K562 (cell line): ENCODE results near the gene AP3M1. TPM values are rescaled to one million over a fixed set of nuclear protein-coding genes. Genes with fewer than 3 reads are reported as not detected.

ENCODE experiments used
- CTCF ChIP-seq, 3 experiments: IDR thresholded peaks in 2 of 3; conservative IDR thresholded peaks in 1 of 3; 2 replicates each; pipeline ENCODE4 v1.5.1; 2011 to 2012; ENCODE audit warnings: low read length in 3 of 3, mild to moderate bottlenecking in 3 of 3, control low read depth in 2 of 3, improper control_type of control experiment in 1 of 3, inconsistent platforms in 1 of 3, low read depth in 1 of 3, mixed read lengths in 1 of 3, moderate library complexity in 1 of 3; ENCODE audit not compliant: insufficient read depth in 2 of 3
- HINFP ChIP-seq: fragments of 450-650 bp; conservative IDR thresholded peaks from 2 replicates; pipeline ENCODE4 v1.6.1; 2016; ENCODE audit warnings: missing genetic modification characterization, low read depth, mild to moderate bottlenecking, control low read depth, missing compliant biosample characterization
- KDM1A ChIP-seq, 2 experiments: fragments of 450-650 bp; IDR thresholded peaks; 2 replicates each; pipeline ENCODE4 v1.6.1; 2016; ENCODE audit warnings: mild to moderate bottlenecking in 2 of 2
- LCOR ChIP-seq: sonication (generic); formaldehyde crosslinking; IDR thresholded peaks from 2 replicates; pipeline ENCODE4 v1.8.0; 2022; ENCODE audit warnings: mild to moderate bottlenecking, missing genetic modification reagents
- MAX ChIP-seq: sonication (generic); formaldehyde crosslinking; IDR thresholded peaks from 2 replicates; pipeline ENCODE4 v1.9.0; 2022; ENCODE audit warnings: mild to moderate bottlenecking, missing genetic modification reagents
- MEF2A ChIP-seq: IDR thresholded peaks from 2 replicates; pipeline ENCODE4 v1.6.1; 2011; ENCODE audit warnings: low read depth, mild to moderate bottlenecking, low read length, moderate library complexity; ENCODE audit not compliant: control insufficient read depth
- TEAD2 ChIP-seq: fragments of 450-650 bp; IDR thresholded peaks from 2 replicates; pipeline ENCODE4 v1.6.1; 2016; ENCODE audit warnings: missing genetic modification characterization, control low read depth, missing compliant biosample characterization
- TRIM24 ChIP-seq, 2 experiments: fragments of 450-650 bp; IDR thresholded peaks; 2 replicates each; pipeline ENCODE4 v1.6.1; 2016
- ZNF24 ChIP-seq: fragments of 450-650 bp; IDR thresholded peaks from 2 replicates; pipeline ENCODE4 v1.6.1; 2016
- ZNF444 ChIP-seq: fragments of 250-450 bp; sonication (Bioruptor Pico); IDR thresholded peaks from 2 replicates; pipeline ENCODE4 v1.4.0; 2020; ENCODE audit warnings: mild to moderate bottlenecking, moderate library complexity
- polyA plus RNA-seq, 8 experiments: library from polyadenylated mRNA; depleted of rRNA in 4 of 8; stranded (reverse) in 5 of 8; unstranded in 3 of 8; fragments of >200 nt; fragmentation: Nextera tagmentation in 2 of 8; fragmentation: Illumina TruSeq in 1 of 8; extraction: Ambion mirVana in 2 of 8; extraction: Trizol in 1 of 8; gene quantifications; 2 replicates each; pipeline versions ENCODE4 v1.2.1 to v1.2.3, GENCODE V29; 2011 to 2014; ENCODE audit warnings: inconsistent platforms in 1 of 8, missing spikeins in 1 of 8
- total RNA-seq, 7 experiments: library from RNA; depleted of rRNA in 6 of 7; stranded (reverse); fragments of >200 nt in 6 of 7; fragmentation: Illumina TruSeq in 2 of 7; extraction: Trizol in 2 of 7; gene quantifications; 2 replicates each; pipeline versions ENCODE4 v1.2.1 to v1.2.3, GENCODE V29; 2011 to 2021; ENCODE audit warnings: low replicate concordance in 1 of 7
- TF ChIP-seq, protein P1 (sequence below): fragments of 200-800 bp; sonication (Bioruptor generic); IDR thresholded peaks from 2 replicates; pipeline ENCODE4 v1.6.1; 2017; ENCODE audit warnings: missing genetic modification characterization, missing compliant biosample characterization
- TF ChIP-seq, protein P2 (sequence below): conservative IDR thresholded peaks from 2 replicates; pipeline ENCODE4 v1.6.1; 2011; ENCODE audit warnings: low read depth, mild to moderate bottlenecking, low read length; ENCODE audit not compliant: control insufficient read depth
- TF ChIP-seq, protein P3 (sequence below): fragments of 450-650 bp; IDR thresholded peaks from 2 replicates; pipeline ENCODE4 v1.7.0; 2016; ENCODE audit warnings: borderline replicate concordance
- TF ChIP-seq, protein P4 (sequence below): fragments of 450-650 bp; IDR thresholded peaks from 2 replicates; pipeline ENCODE4 v1.6.1; 2018; ENCODE audit not compliant: partially characterized antibody

The AP3M1 gene
- total and polyA plus RNA-seq, 9 of the 15 experiments (the other 6 are each of a cell fraction or from before 2014, with no cell fraction given) = 44.3 to 135 (median 67.6) TPM

DNA sequence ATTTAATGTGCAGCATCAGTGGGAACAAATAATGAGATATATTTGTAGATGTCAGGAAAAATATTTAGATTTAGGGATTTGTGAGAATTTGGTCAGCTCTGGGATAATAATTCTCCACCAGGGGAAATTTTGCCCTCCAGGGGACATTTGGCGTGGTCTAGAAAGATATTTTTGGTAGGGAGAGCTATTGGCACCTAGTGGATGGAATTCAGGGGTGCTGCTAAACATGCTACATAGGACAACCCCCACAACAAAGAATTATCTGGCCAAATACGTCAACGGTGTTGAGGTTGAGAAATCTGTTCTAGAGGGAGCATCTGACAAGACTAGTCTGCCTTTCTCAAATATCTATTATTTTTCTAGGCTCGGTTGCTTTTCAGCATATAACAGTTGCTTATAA, 2.5 kb upstream of the AP3M1 start (continued):
- TF ChIP-seq, protein P1, sequence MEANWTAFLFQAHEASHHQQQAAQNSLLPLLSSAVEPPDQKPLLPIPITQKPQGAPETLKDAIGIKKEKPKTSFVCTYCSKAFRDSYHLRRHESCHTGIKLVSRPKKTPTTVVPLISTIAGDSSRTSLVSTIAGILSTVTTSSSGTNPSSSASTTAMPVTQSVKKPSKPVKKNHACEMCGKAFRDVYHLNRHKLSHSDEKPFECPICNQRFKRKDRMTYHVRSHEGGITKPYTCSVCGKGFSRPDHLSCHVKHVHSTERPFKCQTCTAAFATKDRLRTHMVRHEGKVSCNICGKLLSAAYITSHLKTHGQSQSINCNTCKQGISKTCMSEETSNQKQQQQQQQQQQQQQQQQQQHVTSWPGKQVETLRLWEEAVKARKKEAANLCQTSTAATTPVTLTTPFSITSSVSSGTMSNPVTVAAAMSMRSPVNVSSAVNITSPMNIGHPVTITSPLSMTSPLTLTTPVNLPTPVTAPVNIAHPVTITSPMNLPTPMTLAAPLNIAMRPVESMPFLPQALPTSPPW (CRISPR knock-in tag) = 0 out of 2 replicates have a peak, but pooled peaks have one; percentile 25
- TF ChIP-seq, protein P2, sequence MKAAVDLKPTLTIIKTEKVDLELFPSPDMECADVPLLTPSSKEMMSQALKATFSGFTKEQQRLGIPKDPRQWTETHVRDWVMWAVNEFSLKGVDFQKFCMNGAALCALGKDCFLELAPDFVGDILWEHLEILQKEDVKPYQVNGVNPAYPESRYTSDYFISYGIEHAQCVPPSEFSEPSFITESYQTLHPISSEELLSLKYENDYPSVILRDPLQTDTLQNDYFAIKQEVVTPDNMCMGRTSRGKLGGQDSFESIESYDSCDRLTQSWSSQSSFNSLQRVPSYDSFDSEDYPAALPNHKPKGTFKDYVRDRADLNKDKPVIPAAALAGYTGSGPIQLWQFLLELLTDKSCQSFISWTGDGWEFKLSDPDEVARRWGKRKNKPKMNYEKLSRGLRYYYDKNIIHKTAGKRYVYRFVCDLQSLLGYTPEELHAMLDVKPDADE = no peak
- TF ChIP-seq TEAD2 = peak; percentile 99
- no peak for TF ChIP-seq ZNF444 (CRISPR knock-in tag)
- TF ChIP-seq MAX (CRISPR knock-in tag) = no peak
- TF ChIP-seq LCOR (CRISPR knock-in tag) = peak; percentile 72
- peak; percentile 72 to 76 for TF ChIP-seq KDM1A (IDR thresholded peaks at IDR 0.05)
- no peak for TF ChIP-seq ZNF24
- TF ChIP-seq, protein P3, sequence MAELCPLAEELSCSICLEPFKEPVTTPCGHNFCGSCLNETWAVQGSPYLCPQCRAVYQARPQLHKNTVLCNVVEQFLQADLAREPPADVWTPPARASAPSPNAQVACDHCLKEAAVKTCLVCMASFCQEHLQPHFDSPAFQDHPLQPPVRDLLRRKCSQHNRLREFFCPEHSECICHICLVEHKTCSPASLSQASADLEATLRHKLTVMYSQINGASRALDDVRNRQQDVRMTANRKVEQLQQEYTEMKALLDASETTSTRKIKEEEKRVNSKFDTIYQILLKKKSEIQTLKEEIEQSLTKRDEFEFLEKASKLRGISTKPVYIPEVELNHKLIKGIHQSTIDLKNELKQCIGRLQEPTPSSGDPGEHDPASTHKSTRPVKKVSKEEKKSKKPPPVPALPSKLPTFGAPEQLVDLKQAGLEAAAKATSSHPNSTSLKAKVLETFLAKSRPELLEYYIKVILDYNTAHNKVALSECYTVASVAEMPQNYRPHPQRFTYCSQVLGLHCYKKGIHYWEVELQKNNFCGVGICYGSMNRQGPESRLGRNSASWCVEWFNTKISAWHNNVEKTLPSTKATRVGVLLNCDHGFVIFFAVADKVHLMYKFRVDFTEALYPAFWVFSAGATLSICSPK = no peak
- TF ChIP-seq CTCF (IDR thresholded peaks at IDR 0.05 in 2 of 3, conservative IDR thresholded peaks at IDR 0.05 in 1 of 3; ENCODE audit: insufficient read depth in 2 of 3, low read depth in 1 of 3, low read length in 3 of 3) = peak; percentile 66 to 98 (median 78)
- TF ChIP-seq, protein P4, sequence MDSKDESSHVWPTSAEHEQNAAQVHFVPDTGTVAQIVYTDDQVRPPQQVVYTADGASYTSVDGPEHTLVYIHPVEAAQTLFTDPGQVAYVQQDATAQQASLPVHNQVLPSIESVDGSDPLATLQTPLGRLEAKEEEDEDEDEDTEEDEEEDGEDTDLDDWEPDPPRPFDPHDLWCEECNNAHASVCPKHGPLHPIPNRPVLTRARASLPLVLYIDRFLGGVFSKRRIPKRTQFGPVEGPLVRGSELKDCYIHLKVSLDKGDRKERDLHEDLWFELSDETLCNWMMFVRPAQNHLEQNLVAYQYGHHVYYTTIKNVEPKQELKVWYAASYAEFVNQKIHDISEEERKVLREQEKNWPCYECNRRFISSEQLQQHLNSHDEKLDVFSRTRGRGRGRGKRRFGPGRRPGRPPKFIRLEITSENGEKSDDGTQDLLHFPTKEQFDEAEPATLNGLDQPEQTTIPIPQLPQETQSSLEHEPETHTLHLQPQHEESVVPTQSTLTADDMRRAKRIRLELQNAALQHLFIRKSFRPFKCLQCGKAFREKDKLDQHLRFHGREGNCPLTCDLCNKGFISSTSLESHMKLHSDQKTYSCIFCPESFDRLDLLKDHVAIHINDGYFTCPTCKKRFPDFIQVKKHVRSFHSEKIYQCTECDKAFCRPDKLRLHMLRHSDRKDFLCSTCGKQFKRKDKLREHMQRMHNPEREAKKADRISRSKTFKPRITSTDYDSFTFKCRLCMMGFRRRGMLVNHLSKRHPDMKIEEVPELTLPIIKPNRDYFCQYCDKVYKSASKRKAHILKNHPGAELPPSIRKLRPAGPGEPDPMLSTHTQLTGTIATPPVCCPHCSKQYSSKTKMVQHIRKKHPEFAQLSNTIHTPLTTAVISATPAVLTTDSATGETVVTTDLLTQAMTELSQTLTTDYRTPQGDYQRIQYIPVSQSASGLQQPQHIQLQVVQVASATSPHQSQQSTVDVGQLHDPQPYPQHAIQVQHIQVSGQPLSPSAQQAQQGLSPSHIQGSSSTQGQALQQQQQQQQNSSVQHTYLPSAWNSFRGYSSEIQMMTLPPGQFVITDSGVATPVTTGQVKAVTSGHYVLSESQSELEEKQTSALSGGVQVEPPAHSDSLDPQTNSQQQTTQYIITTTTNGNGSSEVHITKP = peak; percentile 18
- 0 out of 4 replicates have a peak, but pooled peaks of 1 of the 2 experiments have one; percentile 13 for TF ChIP-seq TRIM24 (IDR thresholded peaks at IDR 0.05)
- no peak for TF ChIP-seq HINFP (tag)
- peak; percentile 84 for TF ChIP-seq MEF2A
